C4-2B (cell line): ENCODE results near the gene FXYD3.

Experiments
- ZFX ChIP-seq: fragments of 450-650 bp; IDR thresholded peaks from 2 replicates; pipeline ENCODE4 v1.6.1; 2017
- TF ChIP-seq, protein P1 (sequence below): fragments of 450-650 bp; conservative IDR thresholded peaks from 2 replicates; pipeline ENCODE4 v1.5.1; 2017; ENCODE audit warnings: mild to moderate bottlenecking

DNA sequence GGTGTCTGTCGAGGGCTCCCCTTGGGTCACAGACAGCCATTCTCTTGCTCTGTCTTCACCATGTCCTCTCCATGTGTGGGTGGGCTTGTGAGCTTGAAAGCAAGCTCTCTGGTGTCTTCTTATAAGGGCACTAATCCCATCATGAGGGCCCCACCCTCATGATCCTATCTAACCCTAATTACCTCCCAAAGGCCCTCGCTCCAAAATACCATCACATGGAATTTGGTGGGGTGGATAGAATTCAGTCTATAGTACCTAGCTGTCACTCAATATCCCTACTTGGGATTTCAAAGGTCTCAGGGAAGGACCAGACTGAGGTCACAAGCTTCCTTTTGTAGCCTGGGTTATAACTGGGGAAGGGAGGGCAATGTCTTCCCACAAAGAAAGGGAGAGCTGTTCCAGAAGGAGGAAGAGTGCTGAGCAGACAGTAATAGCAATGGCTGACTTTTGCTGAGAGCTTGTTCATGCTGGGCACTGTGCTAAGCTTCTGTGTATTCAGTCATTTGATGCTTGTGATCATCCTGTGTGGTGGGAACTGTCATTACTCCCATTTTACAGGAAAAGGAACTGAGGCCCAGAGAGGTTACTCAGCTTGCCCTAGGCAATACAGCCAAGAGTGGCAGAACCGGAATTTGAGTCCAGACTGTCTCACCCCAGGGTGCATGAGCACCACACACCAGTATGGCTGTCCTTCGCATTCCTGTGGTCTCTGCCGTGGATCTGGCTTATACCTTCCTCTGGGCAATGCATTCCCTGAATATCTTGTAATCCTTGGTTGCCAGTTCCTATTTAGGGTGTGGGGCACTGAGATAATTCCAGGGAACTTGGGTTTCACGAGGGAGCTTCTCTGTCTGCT, 47.1 kb downstream of the FXYD3 start:
- TF ChIP-seq, protein P1, sequence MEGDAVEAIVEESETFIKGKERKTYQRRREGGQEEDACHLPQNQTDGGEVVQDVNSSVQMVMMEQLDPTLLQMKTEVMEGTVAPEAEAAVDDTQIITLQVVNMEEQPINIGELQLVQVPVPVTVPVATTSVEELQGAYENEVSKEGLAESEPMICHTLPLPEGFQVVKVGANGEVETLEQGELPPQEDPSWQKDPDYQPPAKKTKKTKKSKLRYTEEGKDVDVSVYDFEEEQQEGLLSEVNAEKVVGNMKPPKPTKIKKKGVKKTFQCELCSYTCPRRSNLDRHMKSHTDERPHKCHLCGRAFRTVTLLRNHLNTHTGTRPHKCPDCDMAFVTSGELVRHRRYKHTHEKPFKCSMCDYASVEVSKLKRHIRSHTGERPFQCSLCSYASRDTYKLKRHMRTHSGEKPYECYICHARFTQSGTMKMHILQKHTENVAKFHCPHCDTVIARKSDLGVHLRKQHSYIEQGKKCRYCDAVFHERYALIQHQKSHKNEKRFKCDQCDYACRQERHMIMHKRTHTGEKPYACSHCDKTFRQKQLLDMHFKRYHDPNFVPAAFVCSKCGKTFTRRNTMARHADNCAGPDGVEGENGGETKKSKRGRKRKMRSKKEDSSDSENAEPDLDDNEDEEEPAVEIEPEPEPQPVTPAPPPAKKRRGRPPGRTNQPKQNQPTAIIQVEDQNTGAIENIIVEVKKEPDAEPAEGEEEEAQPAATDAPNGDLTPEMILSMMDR = no peak
- no peak for TF ChIP-seq ZFX
